Measurements from ENCODE around the gene JPH4.
A peak's percentile ranks its signal among the peaks of the same experiment; 100 is the strongest.

Gene JPH4

GRCh38 chr14:23572836-23573235 lies 5.8 kb downstream of the JPH4 start:
- DNase-seq (ENCODE audit: low read depth, low spot score): no peak
- H3K4me3 ChIP-seq (ENCODE audit: low read depth, low read length): no peak overlapping the region
- TF ChIP-seq CTCF (IDR thresholded peaks at IDR 0.05; ENCODE audit: low read depth, low read length): no peak

GRCh38 chr14:23572524-23572828 lies 6.1 kb downstream of the JPH4 start:
- H3K4me3 ChIP-seq (ENCODE audit: low read depth, low read length): no peak overlapping the region
- in situ Hi-C loops (cut with HindIII; ENCODE audit: low sequenced_read_pairs): no loop called here
- no peak for TF ChIP-seq CTCF (IDR thresholded peaks at IDR 0.05; ENCODE audit: low read depth, low read length)
- no peak for DNase-seq (ENCODE audit: low read depth, low spot score)

More at GRCh38 chr14:23572836-23573235, 5.8 kb downstream of the JPH4 start:
- in situ Hi-C loops (cut with HindIII; ENCODE audit: low sequenced_read_pairs): no loop called here

GRCh38 chr14:23571701-23572523 lies 6.7 kb downstream of the JPH4 start:
- H3K4me3 ChIP-seq (ENCODE audit: low read depth, low read length): no peak overlapping the region
- no peak for DNase-seq (ENCODE audit: low read depth, low spot score)
- TF ChIP-seq CTCF (IDR thresholded peaks at IDR 0.05; ENCODE audit: low read depth, low read length): no peak
- in situ Hi-C loops (cut with HindIII; ENCODE audit: low sequenced_read_pairs): no loop called here

GRCh38 chr14:23570806-23571483 lies 7.6 kb downstream of the JPH4 start:
- TF ChIP-seq CTCF (IDR thresholded peaks at IDR 0.05; ENCODE audit: low read depth, low read length): no peak
- in situ Hi-C loops (cut with HindIII; ENCODE audit: low sequenced_read_pairs): no loop called here
- no peak for DNase-seq (ENCODE audit: low read depth, low spot score)
- no peak overlapping the region for H3K4me3 ChIP-seq (ENCODE audit: low read depth, low read length)

GRCh38 chr14:23569443-23570151 lies 9.0 kb downstream of the JPH4 start:
- no peak for TF ChIP-seq CTCF (IDR thresholded peaks at IDR 0.05; ENCODE audit: low read depth, low read length)
- H3K4me3 ChIP-seq (ENCODE audit: low read depth, low read length): no peak overlapping the region
- no peak for DNase-seq (ENCODE audit: low read depth, low spot score)
- in situ Hi-C loops (cut with HindIII; ENCODE audit: low sequenced_read_pairs): no loop called here

GRCh38 chr14:23568600-23569331 lies 9.8 kb downstream of the JPH4 start:
- TF ChIP-seq CTCF (IDR thresholded peaks at IDR 0.05; ENCODE audit: low read depth, low read length): peak; percentile 48
- H3K4me3 ChIP-seq (ENCODE audit: low read depth, low read length): no peak overlapping the region
- in situ Hi-C loops (cut with HindIII; ENCODE audit: low sequenced_read_pairs): no loop called here
- no peak for DNase-seq (ENCODE audit: low read depth, low spot score)
